Fibroblast of villous mesenchyme (primary cell): ENCODE measurements around the gene TTYH1. TPM values are rescaled to one million over a fixed set of nuclear protein-coding genes. Genes with fewer than 3 reads are reported as not detected.
"Not testable (repeated sequence)": the region's sequence is repeated elsewhere in the genome, so short reads cannot be mapped to it uniquely, and the experiment has no call there.

ENCODE experiments used
- DNase-seq: peaks from one replicate; pipeline ENCODE4 v3.0.0-alpha.2; 2010; ENCODE audit warnings: low read depth
- H3K4me3 ChIP-seq: 2 replicates; pipeline ENCODE4 v1.5.1; 2011; ENCODE audit warnings: low read depth, mild to moderate bottlenecking, low read length
- CTCF ChIP-seq: IDR thresholded peaks from 2 replicates; pipeline ENCODE4 v1.5.1; 2012; ENCODE audit warnings: low read depth, mild to moderate bottlenecking, low read length; ENCODE audit not compliant: insufficient read depth
- total RNA-seq: library from RNA; depleted of rRNA; stranded (reverse); fragments of >200 nt; gene quantifications from 2 replicates; pipeline ENCODE4 v1.2.3, GENCODE V29; 2012

The TTYH1 gene
- not detected in 2 replicates for total RNA-seq

- no peak for DNase-seq
- TF ChIP-seq CTCF: no peak
- no peak within 1 kb of the TSS for H3K4me3 ChIP-seq
Measured at GRCh38 chr19:54415208-54415900, at the start of gene TTYH1. Gene TTYH1, plus strand, starts transcription at chr19:54415464. Its CDS starts 89 bp downstream, at chr19:54415553.

GRCh38 chr19:54365798-54366197, 49.5 kb upstream of the TTYH1 start:
- DNase-seq, H3K4me3 ChIP-seq: not testable (repeated sequence)

- TF ChIP-seq CTCF: no peak
Measured at GRCh38 chr19:54366811-54367210, 48.5 kb upstream of the TTYH1 start.

GRCh38 chr19:54369082-54369687, 46.1 kb upstream of the TTYH1 start:
- TF ChIP-seq CTCF: no peak
- no peak for DNase-seq
- H3K4me3 ChIP-seq: no peak overlapping the region

More at GRCh38 chr19:54366811-54367210, 48.5 kb upstream of the TTYH1 start:
- H3K4me3 ChIP-seq: no peak overlapping the region
- no peak for DNase-seq

- H3K4me3 ChIP-seq: not testable (repeated sequence)
Measured at GRCh38 chr19:54369688-54370433, 45.4 kb upstream of the TTYH1 start.

GRCh38 chr19:54370434-54370796, 44.8 kb upstream of the TTYH1 start:
- H3K4me3 ChIP-seq, DNase-seq: not testable (repeated sequence)

More at GRCh38 chr19:54369688-54370433, 45.4 kb upstream of the TTYH1 start:
- DNase-seq: not testable (repeated sequence)

- H3K4me3 ChIP-seq: not testable (repeated sequence)
Measured at GRCh38 chr19:54371453-54371852, 43.8 kb upstream of the TTYH1 start.

GRCh38 chr19:54373781-54374631, 41.3 kb upstream of the TTYH1 start:
- H3K4me3 ChIP-seq: no peak overlapping the region
- DNase-seq: no peak
- TF ChIP-seq CTCF: no peak

More at GRCh38 chr19:54371453-54371852, 43.8 kb upstream of the TTYH1 start:
- not testable (repeated sequence) for DNase-seq

- DNase-seq, H3K4me3 ChIP-seq: not testable (repeated sequence)
Measured at GRCh38 chr19:54375181-54375938, 39.9 kb upstream of the TTYH1 start.
